HCT116 (cell line): Measurements from ENCODE around the gene SESN1. TPM values are rescaled to one million over a fixed set of nuclear protein-coding genes. Genes with fewer than 3 reads are reported as not detected.

Source experiments
- ATAC-seq: fragments of 200-7000 bp; cut with Tn5 transposase; 2 replicates; pipeline ENCODE4 v1.9.1; 2020; ENCODE audit warnings: mild to moderate bottlenecking, moderate library complexity
- BruUV-seq: library from RNA; stranded (reverse); fragments of 400-500 nt; replicated peaks from 2 replicates; lab custom pipeline; 2021; lab: Mats Ljungman, UMichigan
- CTCF ChIA-PET: fragments of 300-600 bp; sonication (Branson Sonifier 250); formaldehyde crosslinking; loops from one replicate; lab custom pipeline; 2021; ENCODE audit warnings: antibody characterized with exemption; lab: Charles Lee
- POLR2A ChIA-PET: fragments of 300-600, 350-600 bp; sonication (Branson Sonifier 250); formaldehyde crosslinking; loops from one replicate; lab custom pipeline; 2021; ENCODE audit warnings: antibody characterized with exemption; lab: Charles Lee
- RAD21 ChIA-PET, 2 experiments: fragments of 300-600 bp; sonication (Branson Sonifier 250); formaldehyde crosslinking; loops; one replicate each; lab custom pipeline; 2023; ENCODE audit warnings: low total read pairs in 2 of 2; ENCODE audit not compliant: uncharacterized antibody in 2 of 2, unreplicated experiment in 2 of 2, low non-redundant PET in 1 of 2; lab: Charles Lee
- DNase-seq: peaks from one replicate; pipeline ENCODE4 v3.0.0-alpha.2; 2010; ENCODE audit warnings: low read depth, low spot score
- H2AFZ ChIP-seq: fragments of 200-600 bp; shearing (Covaris generic), sonication (generic); 2 replicates; pipeline ENCODE4 v1.6.1; 2017; ENCODE audit warnings: low read depth, mixed run types, mixed read lengths, antibody characterized with exemption, low read length; ENCODE audit not compliant: poor library complexity, severe bottlenecking
- H3K27ac ChIP-seq: 2 replicates; pipeline ENCODE4 v1.5.1; 2012; ENCODE audit warnings: low read depth, low read length
- H3K27me3 ChIP-seq: fragments of 200-600 bp; sonication (generic); 2 replicates; pipeline ENCODE4 v1.6.1; 2016; ENCODE audit warnings: mixed run types, low read length, mixed read lengths; ENCODE audit not compliant: insufficient read depth
- H3K36me3 ChIP-seq, 2 experiments: fragments of 200-500 bp in 1 of 2; fragments of 200-600 bp in 1 of 2; sonication (Bioruptor generic) in 1 of 2; sonication (generic) in 1 of 2; 2 replicates each; pipeline versions ENCODE4 v1.5.1 to v1.6.1; 2014 to 2016; ENCODE audit warnings: low read length in 2 of 2, inconsistent platforms in 1 of 2, mixed read lengths in 1 of 2, mixed run types in 1 of 2; ENCODE audit not compliant: insufficient read depth in 2 of 2, control insufficient read depth in 1 of 2
- H3K4me1 ChIP-seq, 2 experiments: fragments of 200-600 bp in 1 of 2; sonication (generic) in 1 of 2; 2 replicates each; pipeline versions ENCODE4 v1.5.1 to v1.6.1; 2012 to 2017; ENCODE audit warnings: low read length in 2 of 2, inconsistent platforms in 1 of 2, mild to moderate bottlenecking in 1 of 2, mixed read lengths in 1 of 2, mixed run types in 1 of 2, moderate library complexity in 1 of 2; ENCODE audit not compliant: insufficient read depth in 2 of 2, control insufficient read depth in 1 of 2
- H3K4me2 ChIP-seq: fragments of 200-600 bp; sonication (generic); 2 replicates; pipeline ENCODE4 v1.6.1; 2017; ENCODE audit warnings: mixed run types, low read length, mixed read lengths
- H3K4me3 ChIP-seq, 2 experiments: fragments of 200-600 bp in 1 of 2; sonication (generic) in 1 of 2; replicated peaks in 1 of 2; 2 replicates each; pipeline ENCODE4 v1.5.1; 2011 to 2016; ENCODE audit warnings: low read length in 2 of 2, control low read depth in 1 of 2, low read depth in 1 of 2, mild to moderate bottlenecking in 1 of 2, mixed read lengths in 1 of 2, mixed run types in 1 of 2
- H3K79me2 ChIP-seq: fragments of 200-600 bp; sonication (generic); 2 replicates; pipeline ENCODE4 v1.6.1; 2017; ENCODE audit warnings: mild to moderate bottlenecking, mixed run types, low read length, moderate library complexity, mixed read lengths; ENCODE audit not compliant: insufficient read depth
- H3K9ac ChIP-seq: fragments of 200-600 bp; sonication (generic); 2 replicates; pipeline ENCODE4 v1.6.1; 2016; ENCODE audit warnings: low read length, mixed read lengths
- H3K9me2 ChIP-seq: fragments of 200-600 bp; sonication (generic), shearing (Covaris generic); 2 replicates; pipeline ENCODE4 v1.6.1; 2017; ENCODE audit warnings: mixed run types, mild to moderate bottlenecking, moderate library complexity; ENCODE audit not compliant: insufficient read depth
- H3K9me3 ChIP-seq, 2 experiments: fragments of 200-500 bp in 1 of 2; fragments of 200-600 bp in 1 of 2; sonication (Bioruptor generic) in 1 of 2; sonication (generic) in 1 of 2; 2 replicates each; pipeline ENCODE4 v1.6.1; 2014 to 2017; ENCODE audit warnings: low read length in 2 of 2, mixed read lengths in 2 of 2, inconsistent platforms in 1 of 2, low read depth in 1 of 2, mild to moderate bottlenecking in 1 of 2, mixed run types in 1 of 2, moderate library complexity in 1 of 2; ENCODE audit not compliant: control insufficient read depth in 1 of 2, insufficient read depth in 1 of 2
- H4K20me1 ChIP-seq: fragments of 200-600 bp; sonication (generic), shearing (Covaris generic); 2 replicates; pipeline ENCODE4 v1.6.1; 2017; ENCODE audit warnings: mixed run types, mild to moderate bottlenecking, moderate library complexity; ENCODE audit not compliant: insufficient read depth
- ATF3 ChIP-seq: IDR thresholded peaks from 2 replicates; pipeline ENCODE4 v1.6.1; 2012
- CBX3 ChIP-seq: IDR thresholded peaks from 2 replicates; pipeline ENCODE4 v1.6.1; 2012; ENCODE audit warnings: low read depth
- CEBPB ChIP-seq: IDR thresholded peaks from 2 replicates; pipeline ENCODE4 v1.6.1; 2012; ENCODE audit warnings: low read depth
- EZH2 ChIP-seq: fragments of 200-600 bp; sonication (generic); IDR thresholded peaks from 2 replicates; pipeline ENCODE4 v1.6.1; 2017; ENCODE audit warnings: antibody characterized with exemption, mixed run types
- JUND ChIP-seq: IDR thresholded peaks from 2 replicates; pipeline ENCODE4 v1.6.1; 2012
- MAX ChIP-seq: IDR thresholded peaks from 2 replicates; pipeline ENCODE4 v1.6.1; 2012
- POLR2A ChIP-seq: IDR thresholded peaks from 2 replicates; pipeline ENCODE4 v1.7.0; 2011; ENCODE audit warnings: borderline replicate concordance; ENCODE audit not compliant: insufficient read depth, insufficient read length; ENCODE audit errors: extremely low read depth
- POLR2AphosphoS5 ChIP-seq: IDR thresholded peaks from 2 replicates; pipeline ENCODE4 v1.6.1; 2011; ENCODE audit warnings: mild to moderate bottlenecking, low read depth, low read length, moderate library complexity
- RAD21 ChIP-seq: IDR thresholded peaks from 2 replicates; pipeline ENCODE4 v1.6.1; 2012; ENCODE audit warnings: low read depth, mild to moderate bottlenecking
- ZNF274 ChIP-seq: fragments of 200-500 bp; sonication (Bioruptor generic); IDR thresholded peaks from 2 replicates; pipeline ENCODE4 v1.6.1; 2014; ENCODE audit warnings: mild to moderate bottlenecking, low read depth, low read length, inconsistent platforms
- intact Hi-C: fragments of 100-400 bp; cut with micrococcal nuclease; formaldehyde crosslinking; loops from 2 replicates; pipeline ENCODE4 v1.10.0; 2022
- total RNA-seq: library from RNA; stranded (reverse); gene quantifications from one replicate; pipeline ENCODE4 v1.2.1, GENCODE V29; 2021; ENCODE audit not compliant: unreplicated experiment
- TF ChIP-seq, protein P1 (sequence below): IDR thresholded peaks from 2 replicates; pipeline ENCODE4 v1.6.1; 2012; ENCODE audit warnings: low read depth

The SESN1 gene
- total RNA-seq, 1 experiment from 2014 or later: 9.3 TPM

DNA sequence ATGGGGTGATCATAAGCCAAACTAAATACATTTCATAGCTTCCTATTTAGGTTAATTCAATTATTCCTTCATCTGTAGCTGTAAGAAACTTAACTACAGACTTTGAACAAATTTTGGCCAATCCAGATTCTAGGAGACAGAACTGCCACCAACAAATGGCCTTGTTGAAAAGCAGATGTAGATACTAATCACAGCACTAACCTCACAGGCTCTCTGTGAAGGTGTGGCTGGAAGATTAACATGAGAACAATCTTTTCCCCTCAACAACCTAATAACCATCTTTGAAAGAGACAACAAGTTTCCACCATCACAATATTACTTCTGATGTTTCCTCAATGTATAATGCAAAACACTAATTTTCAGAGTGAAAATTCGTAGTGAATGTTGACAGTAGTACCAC is 87.8 kb downstream of the SESN1 start:
- no peak overlapping the region for H3K4me3 ChIP-seq
- H3K4me1 ChIP-seq: peaks cover 8 to 17% of the 10 kb centered on the region in 2 experiments
- POLR2A ChIA-PET: no interaction called here
- H4K20me1 ChIP-seq: no peaks in the 10 kb centered on the region
- H3K27ac ChIP-seq: no peak overlapping the region
- no peak for DNase-seq
- H2AFZ ChIP-seq: no peak overlapping the region
- no peaks in the 10 kb centered on the region for H3K36me3 ChIP-seq
- H3K9me3 ChIP-seq: no peaks in the 10 kb centered on the region
- RAD21 ChIA-PET: no interaction called here
- no peak overlapping the region for H3K9ac ChIP-seq
- TF ChIP-seq RAD21 (no peak), MAX (no peak), CBX3 (no peak), POLR2AphosphoS5 (no peak), JUND (no peak), ATF3 (no peak), POLR2A (no peak), EZH2 (no peak), CEBPB (no peak), ZNF274 (no peak)
- TF ChIP-seq, protein P1, sequence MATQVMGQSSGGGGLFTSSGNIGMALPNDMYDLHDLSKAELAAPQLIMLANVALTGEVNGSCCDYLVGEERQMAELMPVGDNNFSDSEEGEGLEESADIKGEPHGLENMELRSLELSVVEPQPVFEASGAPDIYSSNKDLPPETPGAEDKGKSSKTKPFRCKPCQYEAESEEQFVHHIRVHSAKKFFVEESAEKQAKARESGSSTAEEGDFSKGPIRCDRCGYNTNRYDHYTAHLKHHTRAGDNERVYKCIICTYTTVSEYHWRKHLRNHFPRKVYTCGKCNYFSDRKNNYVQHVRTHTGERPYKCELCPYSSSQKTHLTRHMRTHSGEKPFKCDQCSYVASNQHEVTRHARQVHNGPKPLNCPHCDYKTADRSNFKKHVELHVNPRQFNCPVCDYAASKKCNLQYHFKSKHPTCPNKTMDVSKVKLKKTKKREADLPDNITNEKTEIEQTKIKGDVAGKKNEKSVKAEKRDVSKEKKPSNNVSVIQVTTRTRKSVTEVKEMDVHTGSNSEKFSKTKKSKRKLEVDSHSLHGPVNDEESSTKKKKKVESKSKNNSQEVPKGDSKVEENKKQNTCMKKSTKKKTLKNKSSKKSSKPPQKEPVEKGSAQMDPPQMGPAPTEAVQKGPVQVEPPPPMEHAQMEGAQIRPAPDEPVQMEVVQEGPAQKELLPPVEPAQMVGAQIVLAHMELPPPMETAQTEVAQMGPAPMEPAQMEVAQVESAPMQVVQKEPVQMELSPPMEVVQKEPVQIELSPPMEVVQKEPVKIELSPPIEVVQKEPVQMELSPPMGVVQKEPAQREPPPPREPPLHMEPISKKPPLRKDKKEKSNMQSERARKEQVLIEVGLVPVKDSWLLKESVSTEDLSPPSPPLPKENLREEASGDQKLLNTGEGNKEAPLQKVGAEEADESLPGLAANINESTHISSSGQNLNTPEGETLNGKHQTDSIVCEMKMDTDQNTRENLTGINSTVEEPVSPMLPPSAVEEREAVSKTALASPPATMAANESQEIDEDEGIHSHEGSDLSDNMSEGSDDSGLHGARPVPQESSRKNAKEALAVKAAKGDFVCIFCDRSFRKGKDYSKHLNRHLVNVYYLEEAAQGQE: no peak
- TF ChIP-seq, all 23 proteins: peak for 0
- Histone ChIP-seq H3K4me2 (no peak overlapping the region), H3K27me3 (no peaks in the 10 kb centered on the region), H3K79me2 (peaks cover 13% of the 10 kb centered on the region; the same call in 1 of the 2 replicates), H3K9me2 (no peaks in the 10 kb centered on the region)
- intact Hi-C loops: no loop called here
- CTCF ChIA-PET: no interaction called here
- ATAC-seq: no peak
- BruUV-seq: no TSS peak
